ENCODE measurements around the gene C11orf24. TPM values are rescaled to one million over a fixed set of nuclear protein-coding genes. Genes with fewer than 3 reads are reported as not detected.

Gene C11orf24
- polyA plus RNA-seq, 1 of the 3 experiments (the other 2 are of a cell fraction): 50.9 TPM

DNA sequence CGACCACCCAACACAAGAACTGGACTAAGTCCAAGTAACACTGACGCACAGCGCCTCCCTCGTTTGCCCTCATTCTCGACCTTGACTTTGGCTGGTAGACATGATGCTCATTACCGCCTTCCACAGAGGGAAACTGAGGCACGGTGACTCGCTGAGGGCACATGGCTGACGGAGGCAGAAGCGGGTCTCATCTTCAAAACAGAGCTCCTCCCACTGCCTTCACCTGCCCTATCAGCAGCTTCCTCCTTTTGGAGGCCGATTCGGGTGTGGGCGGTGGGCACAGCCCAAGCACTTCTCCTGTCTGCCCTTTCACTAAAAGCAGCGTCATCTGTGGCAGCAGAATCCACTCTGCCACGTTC is 56.7 kb downstream of the C11orf24 start:
- H2AFZ ChIP-seq (ENCODE audit: low read depth): no peak overlapping the region
- WGBS (ENCODE audit: low lambda C conversion rate): 48% methylated on average over 15 of the region's 15 CpGs
- DNase-seq: peak; percentile 25

GRCh38 chr11:68214173-68215086 is 57.3 kb downstream of the C11orf24 start:
- Histone ChIP-seq H3K27ac (ENCODE audit: low read depth in 2 of 2, low read length in 1 of 2) (peak overlapping the region; percentile 88 to 97), H2AFZ (ENCODE audit: low read depth) (peak overlapping the region; percentile 85), H3K9me2 (no peaks in the 10 kb centered on the region), H3K4me2 (peak overlapping the region; percentile 90), H4K20me1 (ENCODE audit: insufficient read depth) (peaks cover 31% of the 10 kb centered on the region), H3K79me2 (ENCODE audit: insufficient read depth) (peaks cover 32% of the 10 kb centered on the region), H3F3A (replicated peaks; ENCODE audit: insufficient read depth) (peaks cover 3% of the 10 kb centered on the region), H3K36me3 (replicated peaks in 1 of 2; ENCODE audit: control insufficient read depth in 1 of 2, insufficient read depth in 2 of 2, low read length in 1 of 2) (no peaks in the 10 kb centered on the region), H3K9me3 (no peaks in the 10 kb centered on the region), H3K4me3 (ENCODE audit: low read depth in 2 of 2, low read length in 1 of 2) (peak overlapping the region; percentile 77 to 96), H3K4me1 (ENCODE audit: control insufficient read depth in 1 of 2, insufficient read depth in 2 of 2, low read depth in 1 of 2, low read length in 1 of 2) (peaks cover 11 to 25% of the 10 kb centered on the region in 2 experiments; a peak in 3 of 4 replicates), H3K9ac (peak overlapping the region; percentile 93), H3K27me3 (ENCODE audit: insufficient read depth) (no peaks in the 10 kb centered on the region; the same call in 1 of the 2 replicates)
- WGBS (ENCODE audit: low lambda C conversion rate): 14% methylated on average over 17 of the region's 58 CpGs
- ChIA-PET POLR2A (interaction anchor here (1.0 to 1.1 kb wide), 2 partner anchors 20 to 58 kb away, joined by 3 read pairs; partner anchors contain the start of gene C11orf24), CTCF (interaction anchor here (0.6 to 1.7 kb wide), 3 partner anchors 8 to 43 kb away, joined by 3 to 7 read pairs (median 3); no protein-coding TSS in a partner anchor)
- peak; percentile 44 for DNase-seq
- TF ChIP-seq FOXJ3 (CRISPR knock-in tag; IDR thresholded peaks at IDR 0.05) (no peak), RAD21 (IDR thresholded peaks at IDR 0.05; ENCODE audit: low read length) (no peak), ZBTB33 (IDR thresholded peaks at IDR 0.05; ENCODE audit: borderline replicate concordance, low read depth) (no peak), ELF1 (IDR thresholded peaks at IDR 0.05) (no peak), RCOR1 (IDR thresholded peaks at IDR 0.05; ENCODE audit: low read length) (no peak), MAX (IDR thresholded peaks at IDR 0.05; ENCODE audit: low read depth) (no peak), FOXM1 (IDR thresholded peaks at IDR 0.05; ENCODE audit: low read depth) (no peak), TEAD4 (IDR thresholded peaks at IDR 0.05; ENCODE audit: borderline replicate concordance, insufficient read depth) (no peak), USF1 (IDR thresholded peaks at IDR 0.05; ENCODE audit: borderline replicate concordance, low read depth) (no peak), NRF1 (IDR thresholded peaks at IDR 0.05; ENCODE audit: low read depth, low read length) (no peak)
- TF ChIP-seq, protein P1, sequence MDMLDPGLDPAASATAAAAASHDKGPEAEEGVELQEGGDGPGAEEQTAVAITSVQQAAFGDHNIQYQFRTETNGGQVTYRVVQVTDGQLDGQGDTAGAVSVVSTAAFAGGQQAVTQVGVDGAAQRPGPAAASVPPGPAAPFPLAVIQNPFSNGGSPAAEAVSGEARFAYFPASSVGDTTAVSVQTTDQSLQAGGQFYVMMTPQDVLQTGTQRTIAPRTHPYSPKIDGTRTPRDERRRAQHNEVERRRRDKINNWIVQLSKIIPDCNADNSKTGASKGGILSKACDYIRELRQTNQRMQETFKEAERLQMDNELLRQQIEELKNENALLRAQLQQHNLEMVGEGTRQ (IDR thresholded peaks at IDR 0.05; ENCODE audit: borderline replicate concordance, low read depth, low read length): no peak

More for the DNA sequence above, 56.7 kb downstream of the C11orf24 start:
- peaks cover 11 to 24% of the 10 kb centered on the region in 2 experiments; a peak in 3 of 4 replicates for H3K4me1 ChIP-seq (ENCODE audit: control insufficient read depth in 1 of 2, insufficient read depth in 2 of 2, low read depth in 1 of 2, low read length in 1 of 2)
- peaks cover 26% of the 10 kb centered on the region for H3K79me2 ChIP-seq (ENCODE audit: insufficient read depth)
- H3F3A ChIP-seq (replicated peaks; ENCODE audit: insufficient read depth): peaks cover 3% of the 10 kb centered on the region
- no peak overlapping the region for H3K4me3 ChIP-seq (ENCODE audit: low read depth in 2 of 2, low read length in 1 of 2)
- H3K9ac ChIP-seq: no peak overlapping the region
- no peaks in the 10 kb centered on the region for H3K36me3 ChIP-seq (replicated peaks in 1 of 2; ENCODE audit: control insufficient read depth in 1 of 2, insufficient read depth in 2 of 2, low read length in 1 of 2)
- no peak overlapping the region for H3K27ac ChIP-seq (ENCODE audit: low read depth in 2 of 2, low read length in 1 of 2)
- peaks cover 25% of the 10 kb centered on the region for H4K20me1 ChIP-seq (ENCODE audit: insufficient read depth)
- CTCF ChIA-PET: interaction anchor here (0.7 to 1.7 kb wide), 3 partner anchors 9 to 42 kb away, joined by 3 to 7 read pairs (median 3); no protein-coding TSS in a partner anchor
- H3K4me2 ChIP-seq: no peak overlapping the region; the same call in 1 of the 2 replicates
- H3K9me2 ChIP-seq: no peaks in the 10 kb centered on the region
- H3K27me3 ChIP-seq (ENCODE audit: insufficient read depth): peaks cover 4% of the 10 kb centered on the region
- POLR2A ChIA-PET: interaction anchor here (1.1 kb wide), 1 partner anchor 19 kb away, joined by 3 read pairs; no protein-coding TSS in a partner anchor
- H3K9me3 ChIP-seq: no peaks in the 10 kb centered on the region
- TF ChIP-seq USF1 (IDR thresholded peaks at IDR 0.05; ENCODE audit: borderline replicate concordance, low read depth): no peak
- TF ChIP-seq POLR2AphosphoS5 (IDR thresholded peaks at IDR 0.05; ENCODE audit: low read depth, low read length): no peak
- no peak for TF ChIP-seq PBX3 (IDR thresholded peaks at IDR 0.05)
- TF ChIP-seq MEF2A (IDR thresholded peaks at IDR 0.05; ENCODE audit: borderline replicate concordance, low read depth): no peak
- no peak for TF ChIP-seq RAD21 (IDR thresholded peaks at IDR 0.05; ENCODE audit: low read length)
- no peak for TF ChIP-seq GATA2 (CRISPR knock-in tag; IDR thresholded peaks at IDR 0.05)

Measured in SK-N-SH (cell line).